OCI-LY7 (cell line): ENCODE measurements around the gene PTH1R.

ENCODE experiments used
- CTCF ChIP-seq: fragments of 200-600 bp; sonication (generic); conservative IDR thresholded peaks from 2 replicates; pipeline ENCODE4 v1.5.1; 2014; ENCODE audit warnings: mild to moderate bottlenecking, antibody characterized with exemption, low read length, moderate library complexity, mixed read lengths
- EZH2phosphoT487 ChIP-seq: fragments of 200-600 bp; sonication (generic); IDR thresholded peaks from 2 replicates; pipeline ENCODE4 v1.6.1; 2018; ENCODE audit warnings: low read depth, borderline replicate concordance, mild to moderate bottlenecking, mixed run types, antibody characterized with exemption, low read length, moderate library complexity, mixed read lengths

GRCh38 chr3:46852334-46852720 is 25.2 kb upstream of the PTH1R start:
- no peak for TF ChIP-seq CTCF
- TF ChIP-seq EZH2phosphoT487, result no peak
